GM12878 (cell line): ENCODE measurements around the gene PIWIL4. TPM values are rescaled to one million over a fixed set of nuclear protein-coding genes. Genes with fewer than 3 reads are reported as not detected.
A peak's percentile ranks its signal among the peaks of the same experiment; 100 is the strongest.

Experiments
- CBX5 ChIP-seq: sonication (generic); IDR thresholded peaks from 2 replicates; pipeline ENCODE4 v1.6.1; 2016; ENCODE audit warnings: low read depth, moderate library complexity, mild to moderate bottlenecking, inconsistent platforms
- CEBPB ChIP-seq, 2 experiments: fragments of 150-350 bp in 1 of 2; IDR thresholded peaks; 2 replicates each; pipeline ENCODE4 v1.6.1; 2012 to 2014; ENCODE audit warnings: low read depth in 2 of 2, low read length in 2 of 2, borderline replicate concordance in 1 of 2, inconsistent platforms in 1 of 2
- CHD1 ChIP-seq: IDR thresholded peaks from 2 replicates; pipeline ENCODE4 v1.6.1; 2012; ENCODE audit warnings: low read depth, low read length, improper control_type of control experiment
- CHD4 ChIP-seq: fragments of 200-600 bp; sonication (generic); IDR thresholded peaks from 2 replicates; pipeline ENCODE4 v1.6.1; 2016; ENCODE audit warnings: mild to moderate bottlenecking
- CREM ChIP-seq: IDR thresholded peaks from 2 replicates; pipeline ENCODE4 v1.6.1; 2014; ENCODE audit warnings: antibody characterized with exemption, low read depth
- EED ChIP-seq: sonication (generic); IDR thresholded peaks from 2 replicates; pipeline ENCODE4 v1.6.1; 2016; ENCODE audit warnings: antibody characterized with exemption, low read depth
- FOXK2 ChIP-seq: fragments of 450-650 bp; IDR thresholded peaks from 2 replicates; pipeline ENCODE4 v1.6.1; 2017; ENCODE audit warnings: mild to moderate bottlenecking, moderate library complexity
- IKZF1 ChIP-seq: fragments of 450-650 bp; conservative IDR thresholded peaks from 2 replicates; pipeline ENCODE4 v1.6.1; 2017; ENCODE audit warnings: antibody characterized with exemption, mild to moderate bottlenecking
- JUND ChIP-seq: IDR thresholded peaks from 2 replicates; pipeline ENCODE4 v1.6.1; 2012; ENCODE audit warnings: low read depth, mild to moderate bottlenecking, low read length, improper control_type of control experiment, moderate library complexity
- KAT2A ChIP-seq: conservative IDR thresholded peaks from 2 replicates; pipeline ENCODE4 v1.6.1; 2011; ENCODE audit warnings: low read depth, low read length; ENCODE audit not compliant: control insufficient read depth
- PAX8 ChIP-seq: fragments of 450-650 bp; IDR thresholded peaks from 2 replicates; pipeline ENCODE4 v1.6.1; 2017; ENCODE audit warnings: mild to moderate bottlenecking, moderate library complexity
- POLR2A ChIP-seq: IDR thresholded peaks from 2 replicates; pipeline ENCODE4 v1.6.1; 2011; ENCODE audit warnings: low read depth, mild to moderate bottlenecking, low read length
- RB1 ChIP-seq: fragments of 450-650 bp; formaldehyde crosslinking; IDR thresholded peaks from 2 replicates; pipeline ENCODE4 v1.6.1; 2017; ENCODE audit warnings: mild to moderate bottlenecking, borderline replicate concordance
- RBBP5 ChIP-seq: fragments of 200-600 bp; sonication (generic); conservative IDR thresholded peaks from 2 replicates; pipeline ENCODE4 v1.6.1; 2016
- RELA ChIP-seq: fragments of 450-650 bp; IDR thresholded peaks from 2 replicates; pipeline ENCODE4 v1.8.0; 2014; ENCODE audit warnings: borderline replicate concordance; ENCODE audit not compliant: partially characterized antibody
- SMAD1 ChIP-seq: fragments of 450-650 bp; IDR thresholded peaks from 2 replicates; pipeline ENCODE4 v1.6.1; 2018; ENCODE audit warnings: mild to moderate bottlenecking, low read depth; ENCODE audit not compliant: partially characterized antibody
- SP1 ChIP-seq: IDR thresholded peaks from one replicate; pipeline ENCODE4 v1.6.1; 2011; ENCODE audit warnings: low read depth, low read length
- SRF ChIP-seq, 2 experiments: IDR thresholded peaks; 2 replicates each; pipeline ENCODE4 v1.6.1; 2011; ENCODE audit warnings: low read depth in 2 of 2, low read length in 2 of 2, mild to moderate bottlenecking in 1 of 2, moderate library complexity in 1 of 2
- TAF1 ChIP-seq: IDR thresholded peaks from 2 replicates; pipeline ENCODE4 v1.6.1; 2011; ENCODE audit warnings: mild to moderate bottlenecking, low read depth, low read length, borderline replicate concordance
- ZBED1 ChIP-seq: IDR thresholded peaks from 2 replicates; pipeline ENCODE4 v1.6.1; 2016; ENCODE audit warnings: borderline replicate concordance
- ZNF24 ChIP-seq: fragments of 450-650 bp; IDR thresholded peaks from 2 replicates; pipeline ENCODE4 v1.6.1; 2017; ENCODE audit warnings: antibody characterized with exemption, mild to moderate bottlenecking
- polyA plus RNA-seq, 11 experiments: library from polyadenylated mRNA; depleted of rRNA in 4 of 11; unstranded in 6 of 11; stranded (reverse) in 5 of 11; fragments of >200 nt; fragmentation: Nextera tagmentation in 4 of 11; fragmentation: Illumina TruSeq in 1 of 11; extraction: Ambion mirVana in 4 of 11; extraction: Trizol in 1 of 11; gene quantifications; 1 replicate in 1 of 11; 2 replicates in 10 of 11; pipeline versions ENCODE4 v1.2.1 to v1.2.3, GENCODE V29; 2011 to 2016; ENCODE audit warnings: inconsistent platforms in 2 of 11, missing spikeins in 2 of 11, low read depth in 1 of 11
- total RNA-seq, 4 experiments: library from RNA; depleted of rRNA in 3 of 4; stranded (reverse); fragments of >200 nt in 3 of 4; fragmentation: Illumina TruSeq in 1 of 4; extraction: Trizol in 1 of 4; gene quantifications; 2 replicates each; pipeline versions ENCODE4 v1.2.1 to v1.2.3, GENCODE V29; 2013 to 2021
- TF ChIP-seq, protein P1 (sequence below): fragments of 450-650 bp; IDR thresholded peaks from 2 replicates; pipeline ENCODE4 v1.6.1; 2018; ENCODE audit warnings: borderline replicate concordance, mild to moderate bottlenecking; ENCODE audit not compliant: partially characterized antibody
- TF ChIP-seq, protein P2 (sequence below): fragments of 450-650 bp; IDR thresholded peaks from 2 replicates; pipeline ENCODE4 v1.6.1; 2018; ENCODE audit warnings: mild to moderate bottlenecking, low read depth, moderate library complexity; ENCODE audit not compliant: partially characterized antibody
- TF ChIP-seq, protein P3 (sequence below): IDR thresholded peaks from 2 replicates; pipeline ENCODE4 v1.6.1; 2011; ENCODE audit warnings: borderline replicate concordance, low read depth, mild to moderate bottlenecking, moderate library complexity, mixed read lengths, low read length; ENCODE audit not compliant: insufficient read depth; ENCODE audit errors: extremely low read length
- TF ChIP-seq, protein P4 (sequence below): IDR thresholded peaks from 2 replicates; pipeline ENCODE4 v1.6.1; 2011; ENCODE audit warnings: low read depth, low read length, improper control_type of control experiment, borderline replicate concordance

PIWIL4 gene
- total and polyA plus RNA-seq, 10 of the 15 experiments (the other 5 are each of a cell fraction or from before 2014, with no cell fraction given), result 0.23 to 13.3 (median 0.47) TPM

DNA sequence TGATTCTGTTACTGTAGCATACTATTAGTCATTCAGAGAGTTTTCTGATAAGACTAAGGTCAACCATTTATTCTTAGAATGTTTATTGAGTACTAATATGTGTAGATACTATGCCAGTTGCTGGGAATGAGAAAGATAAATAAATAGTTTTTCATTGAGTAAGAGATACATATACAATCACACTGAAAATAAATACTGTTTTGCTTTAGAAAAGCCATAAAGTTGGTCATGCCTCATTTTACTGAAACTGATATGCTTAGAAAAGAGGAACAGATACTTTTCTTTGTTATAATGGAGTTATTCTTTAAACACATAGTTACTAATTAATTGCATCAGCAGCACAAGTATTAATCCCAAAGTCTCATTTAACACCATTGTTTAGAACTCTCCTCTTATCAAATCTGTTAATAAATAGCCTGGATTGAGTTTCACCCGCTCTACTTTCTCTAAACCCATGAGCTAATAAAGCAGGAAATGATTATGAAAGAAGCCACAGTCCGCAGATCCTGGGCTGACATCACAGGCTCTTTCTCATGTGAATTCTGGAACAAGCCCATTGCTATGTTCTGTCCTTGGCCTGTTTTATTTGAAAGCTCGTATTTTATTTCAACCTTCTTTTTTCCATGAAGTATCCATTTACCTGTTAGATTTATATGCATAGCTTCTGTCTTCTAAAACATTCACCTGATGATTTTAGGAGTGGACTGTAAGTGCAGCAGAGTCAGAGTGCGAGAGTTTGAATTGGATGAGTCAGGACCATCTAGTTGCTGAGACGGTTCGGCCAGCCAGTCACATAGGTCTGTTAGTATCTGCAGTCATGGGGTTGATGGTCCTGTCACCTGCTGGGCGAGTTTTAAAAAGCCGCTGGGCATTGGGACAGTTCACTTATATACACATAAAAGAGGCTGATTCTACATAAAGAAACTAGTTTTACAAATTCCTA, 35.5 kb downstream of the PIWIL4 start (continued):
- TF ChIP-seq CHD1 (peak; percentile 39; the same call in 1 of the 2 replicates), POLR2A (no peak), SP1 (no peak), SRF (IDR thresholded peaks at IDR 0.05; ENCODE audit: low read depth in 2 of 2, low read length in 2 of 2) (no peak), JUND (0 out of 2 replicates have a peak, but pooled peaks have one; percentile 38), CREM (peak; percentile 78), KAT2A (no peak), ZNF24 (no peak), CHD4 (no peak), RELA (no peak), ZBED1 (no peak), RB1 (peak; percentile 64; the same call in 1 of the 2 replicates), SMAD1 (peak; percentile 64), EED (no peak), CEBPB (IDR thresholded peaks at IDR 0.05; ENCODE audit: borderline replicate concordance in 1 of 2, low read depth in 2 of 2, low read length in 2 of 2) (no peak), PAX8 (no peak), TAF1 (no peak), RBBP5 (no peak), CBX5 (no peak), FOXK2 (no peak), IKZF1 (peak; percentile 88)
- TF ChIP-seq, protein P1, sequence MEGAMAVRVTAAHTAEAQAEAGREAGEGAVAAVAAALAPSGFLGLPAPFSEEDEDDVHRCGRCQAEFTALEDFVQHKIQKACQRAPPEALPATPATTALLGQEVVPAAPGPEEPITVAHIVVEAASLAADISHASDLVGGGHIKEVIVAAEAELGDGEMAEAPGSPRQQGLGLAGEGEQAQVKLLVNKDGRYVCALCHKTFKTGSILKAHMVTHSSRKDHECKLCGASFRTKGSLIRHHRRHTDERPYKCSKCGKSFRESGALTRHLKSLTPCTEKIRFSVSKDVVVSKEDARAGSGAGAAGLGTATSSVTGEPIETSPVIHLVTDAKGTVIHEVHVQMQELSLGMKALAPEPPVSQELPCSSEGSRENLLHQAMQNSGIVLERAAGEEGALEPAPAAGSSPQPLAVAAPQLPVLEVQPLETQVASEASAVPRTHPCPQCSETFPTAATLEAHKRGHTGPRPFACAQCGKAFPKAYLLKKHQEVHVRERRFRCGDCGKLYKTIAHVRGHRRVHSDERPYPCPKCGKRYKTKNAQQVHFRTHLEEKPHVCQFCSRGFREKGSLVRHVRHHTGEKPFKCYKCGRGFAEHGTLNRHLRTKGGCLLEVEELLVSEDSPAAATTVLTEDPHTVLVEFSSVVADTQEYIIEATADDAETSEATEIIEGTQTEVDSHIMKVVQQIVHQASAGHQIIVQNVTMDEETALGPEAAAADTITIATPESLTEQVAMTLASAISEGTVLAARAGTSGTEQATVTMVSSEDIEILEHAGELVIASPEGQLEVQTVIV, result no peak
- TF ChIP-seq, protein P2, sequence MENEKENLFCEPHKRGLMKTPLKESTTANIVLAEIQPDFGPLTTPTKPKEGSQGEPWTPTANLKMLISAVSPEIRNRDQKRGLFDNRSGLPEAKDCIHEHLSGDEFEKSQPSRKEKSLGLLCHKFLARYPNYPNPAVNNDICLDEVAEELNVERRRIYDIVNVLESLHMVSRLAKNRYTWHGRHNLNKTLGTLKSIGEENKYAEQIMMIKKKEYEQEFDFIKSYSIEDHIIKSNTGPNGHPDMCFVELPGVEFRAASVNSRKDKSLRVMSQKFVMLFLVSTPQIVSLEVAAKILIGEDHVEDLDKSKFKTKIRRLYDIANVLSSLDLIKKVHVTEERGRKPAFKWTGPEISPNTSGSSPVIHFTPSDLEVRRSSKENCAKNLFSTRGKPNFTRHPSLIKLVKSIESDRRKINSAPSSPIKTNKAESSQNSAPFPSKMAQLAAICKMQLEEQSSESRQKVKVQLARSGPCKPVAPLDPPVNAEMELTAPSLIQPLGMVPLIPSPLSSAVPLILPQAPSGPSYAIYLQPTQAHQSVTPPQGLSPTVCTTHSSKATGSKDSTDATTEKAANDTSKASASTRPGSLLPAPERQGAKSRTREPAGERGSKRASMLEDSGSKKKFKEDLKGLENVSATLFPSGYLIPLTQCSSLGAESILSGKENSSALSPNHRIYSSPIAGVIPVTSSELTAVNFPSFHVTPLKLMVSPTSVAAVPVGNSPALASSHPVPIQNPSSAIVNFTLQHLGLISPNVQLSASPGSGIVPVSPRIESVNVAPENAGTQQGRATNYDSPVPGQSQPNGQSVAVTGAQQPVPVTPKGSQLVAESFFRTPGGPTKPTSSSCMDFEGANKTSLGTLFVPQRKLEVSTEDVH, result peak; percentile 60
- TF ChIP-seq, protein P3, sequence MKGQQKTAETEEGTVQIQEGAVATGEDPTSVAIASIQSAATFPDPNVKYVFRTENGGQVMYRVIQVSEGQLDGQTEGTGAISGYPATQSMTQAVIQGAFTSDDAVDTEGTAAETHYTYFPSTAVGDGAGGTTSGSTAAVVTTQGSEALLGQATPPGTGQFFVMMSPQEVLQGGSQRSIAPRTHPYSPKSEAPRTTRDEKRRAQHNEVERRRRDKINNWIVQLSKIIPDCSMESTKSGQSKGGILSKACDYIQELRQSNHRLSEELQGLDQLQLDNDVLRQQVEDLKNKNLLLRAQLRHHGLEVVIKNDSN, result no peak
- TF ChIP-seq, protein P4, sequence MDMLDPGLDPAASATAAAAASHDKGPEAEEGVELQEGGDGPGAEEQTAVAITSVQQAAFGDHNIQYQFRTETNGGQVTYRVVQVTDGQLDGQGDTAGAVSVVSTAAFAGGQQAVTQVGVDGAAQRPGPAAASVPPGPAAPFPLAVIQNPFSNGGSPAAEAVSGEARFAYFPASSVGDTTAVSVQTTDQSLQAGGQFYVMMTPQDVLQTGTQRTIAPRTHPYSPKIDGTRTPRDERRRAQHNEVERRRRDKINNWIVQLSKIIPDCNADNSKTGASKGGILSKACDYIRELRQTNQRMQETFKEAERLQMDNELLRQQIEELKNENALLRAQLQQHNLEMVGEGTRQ, result no peak
